Osteoblast (primary cell): ENCODE results near the gene PDIA6. TPM values are rescaled to one million over a fixed set of nuclear protein-coding genes. Genes with fewer than 3 reads are reported as not detected.

Source experiments
- DNase-seq: peaks from one replicate; pipeline ENCODE4 v3.0.0; 2011; ENCODE audit warnings: low spot score, mixed read lengths; ENCODE audit not compliant: insufficient read length; ENCODE audit errors: missing footprints
- H2AFZ ChIP-seq: 2 replicates; pipeline ENCODE4 v1.6.0; 2011; ENCODE audit warnings: mild to moderate bottlenecking, low read length
- H3K27ac ChIP-seq: 2 replicates; pipeline ENCODE4 v1.5.1; 2011; ENCODE audit warnings: mild to moderate bottlenecking, low read depth, low read length, moderate library complexity
- H3K27me3 ChIP-seq: 2 replicates; pipeline ENCODE4 v1.6.0; 2012; ENCODE audit warnings: mild to moderate bottlenecking, control low read depth, inconsistent platforms, low read length, moderate library complexity; ENCODE audit not compliant: insufficient read depth
- H3K36me3 ChIP-seq: 2 replicates; pipeline ENCODE4 v1.5.1; 2011; ENCODE audit warnings: mild to moderate bottlenecking, low read length, control low read depth, moderate library complexity; ENCODE audit not compliant: insufficient read depth
- H3K4me1 ChIP-seq: 2 replicates; pipeline ENCODE4 v1.5.1; 2011; ENCODE audit warnings: mild to moderate bottlenecking, low read length, control low read depth, moderate library complexity; ENCODE audit not compliant: insufficient read depth
- H3K4me2 ChIP-seq: 2 replicates; pipeline ENCODE4 v1.6.0; 2011; ENCODE audit warnings: mild to moderate bottlenecking, low read length; ENCODE audit not compliant: insufficient read depth
- H3K4me3 ChIP-seq: fragments of 200-600 bp; sonication (generic); 3 replicates; pipeline ENCODE4 v1.5.1; 2012; ENCODE audit warnings: mild to moderate bottlenecking, low read length, inconsistent platforms; ENCODE audit not compliant: insufficient read depth
- H3K79me2 ChIP-seq: 2 replicates; pipeline ENCODE4 v1.6.0; 2012; ENCODE audit warnings: mild to moderate bottlenecking, low read length, control low read depth, inconsistent platforms; ENCODE audit not compliant: insufficient read depth
- H3K9me3 ChIP-seq: 2 replicates; pipeline ENCODE4 v1.5.1; 2011; ENCODE audit warnings: low read depth, low read length, control low read depth
- H4K20me1 ChIP-seq: 2 replicates; pipeline ENCODE4 v1.6.0; 2012; ENCODE audit warnings: mild to moderate bottlenecking, low read length, control low read depth; ENCODE audit not compliant: insufficient read depth
- CTCF ChIP-seq: IDR thresholded peaks from 2 replicates; pipeline ENCODE4 v1.5.1; 2011; ENCODE audit warnings: mild to moderate bottlenecking, low read depth, low read length, moderate library complexity; ENCODE audit errors: extremely low read depth
- total RNA-seq: library from RNA; depleted of rRNA; stranded (reverse); fragments of >200 nt; gene quantifications from 2 replicates; pipeline ENCODE4 v1.2.3, GENCODE V29; 2012

The PDIA6 gene
- total RNA-seq, 1 donor = 245 TPM

GRCh38 chr2:10796703-10797102 lies 15.9 kb downstream of the PDIA6 start:
- no peak for DNase-seq
- Histone ChIP-seq H3K27me3 (no peaks in the 10 kb centered on the region), H2AFZ (no peak overlapping the region), H3K4me1 (no peaks in the 10 kb centered on the region), H3K79me2 (peaks cover 64% of the 10 kb centered on the region), H3K9me3 (no peaks in the 10 kb centered on the region), H3K36me3 (peaks cover 80% of the 10 kb centered on the region), H4K20me1 (peaks cover 16% of the 10 kb centered on the region), H3K4me2 (no peak overlapping the region), H3K4me3 (no peak overlapping the region), H3K27ac (no peak overlapping the region)
- TF ChIP-seq CTCF = no peak

GRCh38 chr2:10795508-10796046 lies 17.0 kb downstream of the PDIA6 start:
- no peaks in the 10 kb centered on the region for H3K9me3 ChIP-seq
- peaks cover 80% of the 10 kb centered on the region for H3K36me3 ChIP-seq
- no peak overlapping the region for H3K4me2 ChIP-seq
- H3K27ac ChIP-seq = no peak overlapping the region
- no peak for TF ChIP-seq CTCF
- no peak for DNase-seq
- peaks cover 15% of the 10 kb centered on the region for H4K20me1 ChIP-seq
- no peak overlapping the region for H3K4me3 ChIP-seq
- no peaks in the 10 kb centered on the region for H3K4me1 ChIP-seq
- no peaks in the 10 kb centered on the region for H3K27me3 ChIP-seq
- H2AFZ ChIP-seq = no peak overlapping the region
- H3K79me2 ChIP-seq = peaks cover 52% of the 10 kb centered on the region

GRCh38 chr2:10794876-10795275 lies 17.7 kb downstream of the PDIA6 start:
- H3K4me1 ChIP-seq = no peaks in the 10 kb centered on the region
- peaks cover 45% of the 10 kb centered on the region for H3K79me2 ChIP-seq
- H2AFZ ChIP-seq = no peak overlapping the region
- no peaks in the 10 kb centered on the region for H3K9me3 ChIP-seq
- H3K27ac ChIP-seq = no peak overlapping the region
- no peaks in the 10 kb centered on the region for H3K27me3 ChIP-seq
- H3K4me2 ChIP-seq = no peak overlapping the region
- peaks cover 77% of the 10 kb centered on the region for H3K36me3 ChIP-seq
- TF ChIP-seq CTCF = no peak
- H4K20me1 ChIP-seq = peaks cover 12% of the 10 kb centered on the region
- no peak overlapping the region for H3K4me3 ChIP-seq
- DNase-seq = peak; percentile 10

GRCh38 chr2:10793816-10794215 lies 18.8 kb downstream of the PDIA6 start:
- peak; percentile 32 for DNase-seq
- Histone ChIP-seq H3K27me3 (no peaks in the 10 kb centered on the region), H4K20me1 (peaks cover 11% of the 10 kb centered on the region), H3K36me3 (peaks cover 78% of the 10 kb centered on the region), H3K27ac (no peak overlapping the region), H3K4me2 (no peak overlapping the region), H3K4me3 (no peak overlapping the region), H3K4me1 (no peaks in the 10 kb centered on the region), H2AFZ (no peak overlapping the region), H3K79me2 (peaks cover 35% of the 10 kb centered on the region), H3K9me3 (no peaks in the 10 kb centered on the region)
- TF ChIP-seq CTCF = no peak
